H9 (cell line): ENCODE data around the gene PRKCB. TPM values are rescaled to one million over a fixed set of nuclear protein-coding genes. Genes with fewer than 3 reads are reported as not detected.

Experiments used
- DNase-seq: peaks from one replicate; pipeline ENCODE4 v3.0.0-alpha.2; 2017
- H2AFZ ChIP-seq: one replicate; pipeline ENCODE4 v1.6.1; 2013; ENCODE audit warnings: mild to moderate bottlenecking, low read length, control low read depth, moderate library complexity
- H2AK5ac ChIP-seq: 2 replicates; pipeline ENCODE4 v1.6.1; 2013; ENCODE audit warnings: low read length, control low read depth, mixed read lengths; ENCODE audit not compliant: insufficient read length
- H2BK120ac ChIP-seq: one replicate; pipeline ENCODE4 v1.6.1; 2013; ENCODE audit warnings: low read depth, mild to moderate bottlenecking, low read length, control low read depth, inconsistent platforms; ENCODE audit not compliant: poor library complexity, severe bottlenecking
- H2BK12ac ChIP-seq: 2 replicates; pipeline ENCODE4 v1.6.1; 2013; ENCODE audit warnings: low read length, control low read depth, mixed read lengths, low read depth; ENCODE audit not compliant: insufficient read length
- H2BK15ac ChIP-seq: 2 replicates; pipeline ENCODE4 v1.6.1; 2013; ENCODE audit warnings: low read depth, low read length, control low read depth
- H2BK20ac ChIP-seq: one replicate; pipeline ENCODE4 v1.6.1; 2013; ENCODE audit warnings: low read depth, mild to moderate bottlenecking, low read length, control low read depth, inconsistent platforms; ENCODE audit not compliant: poor library complexity, severe bottlenecking
- H2BK5ac ChIP-seq: 2 replicates; pipeline ENCODE4 v1.6.1; 2013; ENCODE audit warnings: low read length, control low read depth, mixed read lengths; ENCODE audit not compliant: insufficient read length
- H3K14ac ChIP-seq: 2 replicates; pipeline ENCODE4 v1.6.1; 2013; ENCODE audit warnings: low read length, control low read depth; ENCODE audit not compliant: insufficient read depth
- H3K18ac ChIP-seq: 2 replicates; pipeline ENCODE4 v1.6.1; 2013; ENCODE audit warnings: low read depth, mild to moderate bottlenecking, mixed read lengths, low read length, control low read depth; ENCODE audit not compliant: insufficient read length
- H3K23ac ChIP-seq: 2 replicates; pipeline ENCODE4 v1.6.1; 2013; ENCODE audit warnings: low read length, control low read depth, mixed read lengths, low read depth; ENCODE audit not compliant: insufficient read length
- H3K23me2 ChIP-seq: 2 replicates; pipeline ENCODE4 v1.6.1; 2013; ENCODE audit warnings: low read depth, mild to moderate bottlenecking, mixed read lengths, low read length, control low read depth; ENCODE audit not compliant: insufficient read length, poor library complexity, severe bottlenecking
- H3K27ac ChIP-seq: 2 replicates; pipeline ENCODE4 v1.5.1; 2013; ENCODE audit warnings: low read length, control low read depth, mixed read lengths, low read depth; ENCODE audit not compliant: insufficient read length
- H3K27me3 ChIP-seq: 2 replicates; pipeline ENCODE4 v1.6.1; 2013; ENCODE audit warnings: low read length, control low read depth, inconsistent platforms; ENCODE audit not compliant: insufficient read depth
- H3K4ac ChIP-seq: 2 replicates; pipeline ENCODE4 v1.6.1; 2013; ENCODE audit warnings: low read depth, mild to moderate bottlenecking, control low read depth, inconsistent platforms, low read length, moderate library complexity
- H3K4me1 ChIP-seq: 2 replicates; pipeline ENCODE4 v1.6.1; 2013; ENCODE audit warnings: low read length, control low read depth, inconsistent platforms; ENCODE audit not compliant: insufficient read depth
- H3K4me2 ChIP-seq: 2 replicates; pipeline ENCODE4 v1.6.1; 2013; ENCODE audit warnings: low read length, control low read depth, mixed read lengths; ENCODE audit not compliant: insufficient read length, insufficient read depth
- H3K56ac ChIP-seq: 2 replicates; pipeline ENCODE4 v1.6.1; 2013; ENCODE audit warnings: low read depth, mild to moderate bottlenecking, mixed read lengths, low read length, control low read depth; ENCODE audit not compliant: insufficient read length
- H3K79me1 ChIP-seq: 2 replicates; pipeline ENCODE4 v1.6.1; 2013; ENCODE audit warnings: low read depth, mild to moderate bottlenecking, moderate library complexity, low read length, control low read depth, inconsistent platforms; ENCODE audit not compliant: insufficient read depth, poor library complexity, severe bottlenecking
- H3K79me2 ChIP-seq: 2 replicates; pipeline ENCODE4 v1.6.1; 2013; ENCODE audit warnings: low read length, control low read depth, inconsistent platforms; ENCODE audit not compliant: insufficient read depth
- H3K9ac ChIP-seq: 2 replicates; pipeline ENCODE4 v1.6.1; 2013; ENCODE audit warnings: low read length, control low read depth, mixed read lengths; ENCODE audit not compliant: insufficient read length; ENCODE audit errors: extremely low read depth
- H3K9me3 ChIP-seq: one replicate; pipeline ENCODE4 v1.6.1; 2013; ENCODE audit warnings: low read depth, low read length, inconsistent platforms; ENCODE audit not compliant: control insufficient read depth
- H3T11ph ChIP-seq: one replicate; pipeline ENCODE4 v1.6.1; 2013; ENCODE audit warnings: mild to moderate bottlenecking, low read length, control low read depth, inconsistent platforms
- H4K20me1 ChIP-seq: one replicate; pipeline ENCODE4 v1.6.1; 2013; ENCODE audit not compliant: control insufficient read depth, insufficient read length, insufficient read depth
- H4K5ac ChIP-seq: 2 replicates; pipeline ENCODE4 v1.6.1; 2013; ENCODE audit warnings: low read depth, mild to moderate bottlenecking, mixed read lengths, low read length, control low read depth; ENCODE audit not compliant: insufficient read length
- H4K8ac ChIP-seq: replicated peaks from 2 replicates; pipeline ENCODE4 v1.6.1; 2013; ENCODE audit warnings: low read length, control low read depth, mixed read lengths, low read depth; ENCODE audit not compliant: insufficient read length
- H4K91ac ChIP-seq: 2 replicates; pipeline ENCODE4 v1.6.1; 2013; ENCODE audit warnings: low read depth, mild to moderate bottlenecking, moderate library complexity, mixed read lengths, low read length, control low read depth; ENCODE audit not compliant: insufficient read length
- H3K27ac Mint-ChIP-seq, 3 experiments: 2 replicates in 2 of 3; 3 replicates in 1 of 3; pipeline ENCODE4 v1.8.0; 2020 to 2021; ENCODE audit warnings: mixed read lengths in 3 of 3, mild to moderate bottlenecking in 1 of 3, moderate library complexity in 1 of 3
- H3K27me3 Mint-ChIP-seq: 2 replicates; pipeline ENCODE4 v1.8.0; 2021; ENCODE audit warnings: low read depth, mild to moderate bottlenecking, moderate library complexity, mixed read lengths
- H3K36me3 Mint-ChIP-seq, 3 experiments: 2 replicates in 2 of 3; 3 replicates in 1 of 3; pipeline ENCODE4 v1.8.0; 2020 to 2021; ENCODE audit warnings: low read depth in 3 of 3, mixed read lengths in 3 of 3; ENCODE audit not compliant: insufficient read depth in 1 of 3
- H3K4me1 Mint-ChIP-seq, 2 experiments: 2 replicates each; pipeline ENCODE4 v1.8.0; 2020; ENCODE audit warnings: mixed read lengths in 2 of 2
- H3K4me3 Mint-ChIP-seq, 2 experiments: 2 replicates in 1 of 2; 3 replicates in 1 of 2; pipeline ENCODE4 v1.8.0; 2020 to 2021; ENCODE audit warnings: mild to moderate bottlenecking in 2 of 2, mixed read lengths in 2 of 2, moderate library complexity in 1 of 2
- H3K9me3 Mint-ChIP-seq, 2 experiments: 2 replicates in 1 of 2; 3 replicates in 1 of 2; pipeline ENCODE4 v1.8.0; 2020; ENCODE audit warnings: mild to moderate bottlenecking in 2 of 2, mixed read lengths in 2 of 2, moderate library complexity in 1 of 2
- WGBS: extraction: QIAGEN DNeasy Blood & Tissue Kit; methylation state at CpG from one replicate; pipeline ENCODE4 v1.1.7; 2013; ENCODE audit warnings: missing lambda C conversion rate, low lambda C conversion rate, mixed read lengths; ENCODE audit not compliant: insufficient read length; ENCODE audit errors: extremely low coverage; 5-methylcytosine and 5-hydroxymethylcytosine counted together
- total RNA-seq: library from RNA; stranded (reverse); gene quantifications from 2 replicates; pipeline ENCODE4 v1.2.1, GENCODE V29; 2021
- TF ChIP-seq, protein P1 (sequence below): fragments of 200-600 bp; sonication (generic); conservative IDR thresholded peaks from 3 replicates; pipeline ENCODE4 v1.8.0; 2021; ENCODE audit warnings: antibody characterized with exemption, mild to moderate bottlenecking

PRKCB gene
- total RNA-seq, 1 experiment from 2014 or later, result 7.0 TPM

DNA sequence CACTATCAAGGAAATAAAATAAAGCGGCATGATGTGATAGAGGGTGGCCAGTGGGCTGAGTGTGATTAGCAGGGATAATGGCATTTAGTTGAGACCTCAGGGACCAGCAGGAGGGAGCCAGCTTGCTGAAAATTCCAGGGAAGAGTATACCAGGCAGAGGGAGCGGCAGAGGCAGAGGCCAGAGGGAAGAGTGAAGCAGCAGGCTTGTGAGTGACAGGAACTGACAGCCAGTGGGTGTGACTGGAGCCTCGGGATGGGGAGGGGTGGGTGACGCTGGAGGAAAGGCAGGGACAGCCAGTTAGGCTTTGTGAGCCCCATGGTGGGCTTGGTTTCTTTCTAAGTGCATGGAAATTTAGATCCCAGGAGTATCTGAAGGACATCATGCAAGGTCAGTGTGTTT, 210.7 kb downstream of the PRKCB start:
- H3K4me1 ChIP-seq, result peaks cover 6% of the 10 kb centered on the region; the same call in 1 of the 2 replicates
- no peak overlapping the region for H3K18ac ChIP-seq
- Mint-ChIP-seq H3K27me3 (peaks cover 2% of the 10 kb centered on the region; the same call in 1 of the 2 replicates), H3K36me3 (no peaks in the 10 kb centered on the region), H3K4me1 (peaks cover 35 to 36% of the 10 kb centered on the region in 2 experiments), H3K27ac (peak overlapping the region in 1 of 3 experiments; percentile 23; a peak in 2 of 7 replicates), H3K4me3 (no peak overlapping the region; a peak in 1 of 5 replicates), H3K9me3 (no peaks in the 10 kb centered on the region; a peak in 1 of 5 replicates)
- no peak overlapping the region for H3K9ac ChIP-seq
- no peaks in the 10 kb centered on the region for H4K20me1 ChIP-seq
- H3K4me2 ChIP-seq, result no peak overlapping the region
- no peak overlapping the region for H4K91ac ChIP-seq
- H2BK120ac ChIP-seq, result no peak overlapping the region
- no peak overlapping the region for H3T11ph ChIP-seq
- TF ChIP-seq, protein P1, sequence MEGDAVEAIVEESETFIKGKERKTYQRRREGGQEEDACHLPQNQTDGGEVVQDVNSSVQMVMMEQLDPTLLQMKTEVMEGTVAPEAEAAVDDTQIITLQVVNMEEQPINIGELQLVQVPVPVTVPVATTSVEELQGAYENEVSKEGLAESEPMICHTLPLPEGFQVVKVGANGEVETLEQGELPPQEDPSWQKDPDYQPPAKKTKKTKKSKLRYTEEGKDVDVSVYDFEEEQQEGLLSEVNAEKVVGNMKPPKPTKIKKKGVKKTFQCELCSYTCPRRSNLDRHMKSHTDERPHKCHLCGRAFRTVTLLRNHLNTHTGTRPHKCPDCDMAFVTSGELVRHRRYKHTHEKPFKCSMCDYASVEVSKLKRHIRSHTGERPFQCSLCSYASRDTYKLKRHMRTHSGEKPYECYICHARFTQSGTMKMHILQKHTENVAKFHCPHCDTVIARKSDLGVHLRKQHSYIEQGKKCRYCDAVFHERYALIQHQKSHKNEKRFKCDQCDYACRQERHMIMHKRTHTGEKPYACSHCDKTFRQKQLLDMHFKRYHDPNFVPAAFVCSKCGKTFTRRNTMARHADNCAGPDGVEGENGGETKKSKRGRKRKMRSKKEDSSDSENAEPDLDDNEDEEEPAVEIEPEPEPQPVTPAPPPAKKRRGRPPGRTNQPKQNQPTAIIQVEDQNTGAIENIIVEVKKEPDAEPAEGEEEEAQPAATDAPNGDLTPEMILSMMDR, result no peak
- H3K79me2 ChIP-seq, result no peaks in the 10 kb centered on the region
- H2BK5ac ChIP-seq, result no peak overlapping the region
- H3K27me3 ChIP-seq, result no peaks in the 10 kb centered on the region
- peak; percentile 81 for DNase-seq
- H2AK5ac ChIP-seq, result no peak overlapping the region
- H3K27ac ChIP-seq, result no peak overlapping the region
- H3K56ac ChIP-seq, result no peak overlapping the region
- H4K5ac ChIP-seq, result no peak overlapping the region
- no peak overlapping the region for H2BK20ac ChIP-seq
- no peak overlapping the region for H2BK15ac ChIP-seq
- no peak overlapping the region for H2AFZ ChIP-seq
- H3K14ac ChIP-seq, result no peak overlapping the region
- no peak overlapping the region for H2BK12ac ChIP-seq
- H3K79me1 ChIP-seq, result no peaks in the 10 kb centered on the region
- H3K23ac ChIP-seq, result no peak overlapping the region
- no CpG with 5 or more reads among the region's 4 CpGs for WGBS
- no peaks in the 10 kb centered on the region for H3K23me2 ChIP-seq
- no peak overlapping the region for H3K4ac ChIP-seq
- no peaks in the 10 kb centered on the region for H3K9me3 ChIP-seq
- no peak overlapping the region for H4K8ac ChIP-seq
